GM13977 (cell line): ENCODE results near the gene SLC9A8.

Experiments used
- DNase-seq: peaks from one replicate; pipeline ENCODE4 v3.0.0; 2012; ENCODE audit warnings: low spot score
- CTCF ChIP-seq: IDR thresholded peaks from 2 replicates; pipeline ENCODE4 v1.5.1; 2012; ENCODE audit warnings: mild to moderate bottlenecking, control low read depth; ENCODE audit not compliant: insufficient read depth; ENCODE audit errors: extremely low read depth, missing control alignments
- in situ Hi-C: fragments of 300-500 bp; cut with MboI; formaldehyde crosslinking; loops from one replicate; pipeline ENCODE4 v1.12.0; 2022; ENCODE audit warnings: low sequenced_read_pairs, low pct_unique_long_range_greater_than_20kb, mixed read lengths, inconsistent platforms; ENCODE audit not compliant: unreplicated experiment

The SLC9A8 gene

GRCh38 chr20:49812507-49813304 is at the start of gene SLC9A8:
Gene SLC9A8 (plus strand): TSS chr20:49812828. CDS start chr20:49812923, 95 bp downstream.
- TF ChIP-seq CTCF = peak; percentile 17
- peak; percentile 85 for DNase-seq
- in situ Hi-C loops = no loop called here

GRCh38 chr20:49762940-49763766 is 49.5 kb upstream of the SLC9A8 start:
- no peak for DNase-seq
- no peak for TF ChIP-seq CTCF
- in situ Hi-C loops = no loop called here

GRCh38 chr20:49765413-49765736 is 47.3 kb upstream of the SLC9A8 start:
- no peak for TF ChIP-seq CTCF
- DNase-seq = no peak
- in situ Hi-C loops = no loop called here

GRCh38 chr20:49765846-49766541 is 46.6 kb upstream of the SLC9A8 start:
- no peak for DNase-seq
- in situ Hi-C loops = no loop called here
- TF ChIP-seq CTCF = no peak

GRCh38 chr20:49766979-49767521 is 45.6 kb upstream of the SLC9A8 start:
- no peak for TF ChIP-seq CTCF
- in situ Hi-C loops = no loop called here
- no peak for DNase-seq
